ENCODE data around the gene MMAB.

MMAB gene

DNA sequence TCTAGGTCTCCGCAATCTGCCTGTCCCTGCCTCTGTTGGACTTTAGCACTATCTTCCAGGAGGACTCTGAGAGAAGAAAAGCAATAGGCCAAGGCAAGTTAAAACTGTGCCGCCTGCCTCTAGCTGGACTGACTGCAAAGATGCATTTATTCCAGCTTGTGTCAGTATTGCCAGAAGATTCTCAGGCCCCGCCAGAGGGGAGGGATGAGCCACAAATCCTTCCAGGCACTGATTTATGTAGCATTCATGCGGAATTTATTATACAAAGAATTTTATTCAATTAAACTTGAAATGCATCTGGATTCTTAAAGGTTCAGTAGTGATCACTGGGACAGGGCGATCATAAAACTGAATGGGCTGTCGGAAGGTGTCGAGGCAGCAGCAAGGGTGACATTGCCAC lies 19.8 kb downstream of the MMAB start:
- DNase-seq (ENCODE audit: low spot score), result no peak
- TF ChIP-seq, protein P1, sequence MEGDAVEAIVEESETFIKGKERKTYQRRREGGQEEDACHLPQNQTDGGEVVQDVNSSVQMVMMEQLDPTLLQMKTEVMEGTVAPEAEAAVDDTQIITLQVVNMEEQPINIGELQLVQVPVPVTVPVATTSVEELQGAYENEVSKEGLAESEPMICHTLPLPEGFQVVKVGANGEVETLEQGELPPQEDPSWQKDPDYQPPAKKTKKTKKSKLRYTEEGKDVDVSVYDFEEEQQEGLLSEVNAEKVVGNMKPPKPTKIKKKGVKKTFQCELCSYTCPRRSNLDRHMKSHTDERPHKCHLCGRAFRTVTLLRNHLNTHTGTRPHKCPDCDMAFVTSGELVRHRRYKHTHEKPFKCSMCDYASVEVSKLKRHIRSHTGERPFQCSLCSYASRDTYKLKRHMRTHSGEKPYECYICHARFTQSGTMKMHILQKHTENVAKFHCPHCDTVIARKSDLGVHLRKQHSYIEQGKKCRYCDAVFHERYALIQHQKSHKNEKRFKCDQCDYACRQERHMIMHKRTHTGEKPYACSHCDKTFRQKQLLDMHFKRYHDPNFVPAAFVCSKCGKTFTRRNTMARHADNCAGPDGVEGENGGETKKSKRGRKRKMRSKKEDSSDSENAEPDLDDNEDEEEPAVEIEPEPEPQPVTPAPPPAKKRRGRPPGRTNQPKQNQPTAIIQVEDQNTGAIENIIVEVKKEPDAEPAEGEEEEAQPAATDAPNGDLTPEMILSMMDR (IDR thresholded peaks at IDR 0.05; ENCODE audit: extremely low read depth, missing control alignments), result no peak

DNA sequence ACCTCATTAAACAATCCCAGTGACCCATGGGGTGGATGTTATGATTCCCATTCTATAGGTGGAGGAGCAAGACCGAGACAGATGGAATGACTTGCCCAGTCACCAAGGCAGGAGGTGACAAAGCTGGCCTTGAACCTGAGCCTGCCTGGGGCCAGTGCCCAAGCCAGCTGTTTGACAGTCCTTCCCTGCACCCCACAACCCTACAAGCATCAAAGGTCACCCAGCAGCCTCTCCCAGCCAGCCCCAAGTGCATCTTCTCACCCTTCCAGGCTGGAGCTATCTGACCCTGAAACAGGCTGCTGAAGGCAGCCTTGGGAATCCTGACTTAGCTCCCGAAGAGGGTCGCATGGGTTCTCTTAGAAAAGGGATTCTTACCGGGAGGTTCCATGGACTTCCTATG lies 20.3 kb downstream of the MMAB start:
- TF ChIP-seq, protein P1 (IDR thresholded peaks at IDR 0.05; ENCODE audit: extremely low read depth, missing control alignments), result no peak
- no peak for DNase-seq (ENCODE audit: low spot score)

DNA sequence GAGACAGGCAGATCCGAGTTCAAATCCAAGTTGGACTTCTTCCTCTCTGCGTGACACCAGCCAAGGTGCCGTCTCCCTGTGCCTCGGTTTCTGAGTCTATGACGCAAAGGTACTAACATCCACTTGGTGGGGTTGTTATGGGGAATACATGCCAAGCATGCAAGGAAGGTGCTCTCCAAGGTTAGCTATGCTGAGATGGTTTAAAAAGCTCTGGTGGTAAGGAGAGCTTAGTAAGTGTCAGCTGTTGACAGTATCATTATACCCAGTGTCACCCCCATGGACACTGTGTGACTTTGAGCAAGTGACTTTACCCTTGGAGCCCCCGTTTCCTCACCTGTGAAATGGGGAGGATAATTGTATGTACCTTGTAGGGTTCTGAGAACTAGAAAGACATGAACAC lies 22.2 kb downstream of the MMAB start:
- TF ChIP-seq, protein P1 (IDR thresholded peaks at IDR 0.05; ENCODE audit: extremely low read depth, missing control alignments), result no peak
- no peak for DNase-seq (ENCODE audit: low spot score)

DNA sequence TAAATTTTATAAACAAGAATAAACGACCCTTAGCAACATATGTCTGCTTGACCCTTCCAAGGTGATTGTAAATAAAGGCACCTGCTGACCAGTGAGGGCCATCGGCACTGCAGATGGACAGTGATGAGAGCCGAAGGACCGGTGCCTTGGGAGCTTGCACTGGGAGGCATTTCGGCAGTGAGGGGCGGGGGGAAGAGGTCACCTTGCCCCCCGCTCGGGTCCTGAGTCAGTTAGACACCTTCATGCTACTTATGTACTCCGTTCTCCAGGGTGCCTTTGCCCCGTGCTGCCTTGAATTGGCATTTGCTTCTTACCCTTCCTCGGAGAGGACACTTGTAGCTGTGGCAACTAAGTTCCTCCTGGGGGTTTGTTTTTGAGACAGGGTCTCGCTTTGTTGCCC lies 23.0 kb downstream of the MMAB start:
- DNase-seq (ENCODE audit: low spot score), result no peak
- TF ChIP-seq, protein P1 (IDR thresholded peaks at IDR 0.05; ENCODE audit: extremely low read depth, missing control alignments), result no peak

DNA sequence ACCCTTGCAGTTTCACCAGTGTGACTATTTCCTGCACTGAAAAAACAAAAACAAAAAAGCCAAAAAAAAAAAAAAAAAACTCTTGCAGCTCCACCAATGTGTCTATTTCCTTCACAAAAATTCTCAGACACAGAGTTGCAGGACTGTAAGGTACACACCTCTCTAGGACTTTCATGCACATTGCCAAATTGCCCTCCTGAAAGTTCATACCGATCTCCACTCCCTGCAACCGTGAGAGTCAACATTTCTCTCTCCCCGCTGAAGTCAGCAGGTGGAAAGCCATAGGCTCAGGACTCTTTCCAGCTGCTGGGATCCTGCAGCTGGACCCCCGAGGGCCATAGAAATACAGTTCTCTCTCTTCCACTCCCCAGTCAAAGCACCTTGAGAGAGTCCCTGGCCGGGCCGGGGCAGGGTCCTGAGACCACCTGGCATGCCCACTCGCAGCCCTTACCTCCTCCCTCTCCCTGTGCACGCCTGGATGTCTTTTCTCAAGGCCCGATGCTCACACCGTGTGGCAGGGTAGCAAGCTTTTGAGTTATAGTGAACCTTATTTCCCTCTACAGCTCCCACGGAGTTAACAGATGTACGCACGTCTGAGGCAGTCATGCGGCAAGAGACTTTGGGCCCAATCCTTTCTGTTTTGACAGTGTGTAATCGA lies 23.6 kb downstream of the MMAB start:
- TF ChIP-seq, protein P1 (IDR thresholded peaks at IDR 0.05; ENCODE audit: extremely low read depth, missing control alignments), result no peak
- no peak for DNase-seq (ENCODE audit: low spot score)

DNA sequence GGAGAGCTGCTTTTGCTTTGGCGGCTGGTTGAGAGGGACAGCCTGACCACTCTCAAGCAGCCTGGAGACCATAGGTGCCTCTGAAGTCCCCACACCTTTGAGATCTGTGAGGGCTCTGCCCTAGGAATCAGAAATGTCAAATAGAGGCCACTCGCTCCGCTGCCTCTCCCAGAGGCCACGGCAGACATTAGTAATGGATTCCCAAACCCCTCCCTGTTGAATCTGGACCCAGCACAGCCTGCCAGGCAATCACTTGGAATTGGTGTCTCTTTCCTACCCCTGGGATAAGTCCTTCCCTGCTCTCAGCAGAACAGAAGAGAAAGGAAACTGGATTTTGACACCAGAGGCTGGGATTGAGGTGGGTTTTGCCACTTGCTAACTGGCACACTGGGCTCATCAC lies 25.0 kb downstream of the MMAB start:
- TF ChIP-seq, protein P1 (IDR thresholded peaks at IDR 0.05; ENCODE audit: extremely low read depth, missing control alignments), result no peak
- DNase-seq (ENCODE audit: low spot score), result no peak

DNA sequence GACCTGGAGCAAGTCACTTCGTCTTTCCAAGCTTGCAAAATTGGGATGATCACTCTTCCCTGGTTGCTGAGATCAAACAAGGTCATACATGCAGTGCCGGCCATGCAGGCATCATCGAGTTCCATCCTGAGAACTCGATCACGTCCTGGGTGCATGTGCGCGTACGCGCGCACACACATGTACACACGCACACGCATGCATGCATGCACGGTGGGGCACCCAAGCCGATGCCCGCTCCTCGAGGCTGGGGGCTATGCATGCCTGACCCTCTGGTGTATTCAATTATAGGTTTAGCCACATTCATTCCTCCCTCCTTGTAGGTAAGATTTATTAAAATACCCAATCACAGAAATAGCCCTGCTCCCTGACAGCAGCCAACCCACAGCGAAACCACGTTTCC lies 26.0 kb downstream of the MMAB start:
- TF ChIP-seq, protein P1 (IDR thresholded peaks at IDR 0.05; ENCODE audit: extremely low read depth, missing control alignments), result no peak

More for the DNA sequence above, 26.0 kb downstream of the MMAB start:
- DNase-seq (ENCODE audit: low spot score), result no peak
